ENCODE measurements around the gene EPS8L2. TPM values are rescaled to one million over a fixed set of nuclear protein-coding genes. Genes with fewer than 3 reads are reported as not detected.

The EPS8L2 gene
- total and polyA plus RNA-seq, 2 of the 13 experiments (the other 11 are each of a cell fraction or from before 2014, with no cell fraction given), result 89.3 to 416 TPM

DNA sequence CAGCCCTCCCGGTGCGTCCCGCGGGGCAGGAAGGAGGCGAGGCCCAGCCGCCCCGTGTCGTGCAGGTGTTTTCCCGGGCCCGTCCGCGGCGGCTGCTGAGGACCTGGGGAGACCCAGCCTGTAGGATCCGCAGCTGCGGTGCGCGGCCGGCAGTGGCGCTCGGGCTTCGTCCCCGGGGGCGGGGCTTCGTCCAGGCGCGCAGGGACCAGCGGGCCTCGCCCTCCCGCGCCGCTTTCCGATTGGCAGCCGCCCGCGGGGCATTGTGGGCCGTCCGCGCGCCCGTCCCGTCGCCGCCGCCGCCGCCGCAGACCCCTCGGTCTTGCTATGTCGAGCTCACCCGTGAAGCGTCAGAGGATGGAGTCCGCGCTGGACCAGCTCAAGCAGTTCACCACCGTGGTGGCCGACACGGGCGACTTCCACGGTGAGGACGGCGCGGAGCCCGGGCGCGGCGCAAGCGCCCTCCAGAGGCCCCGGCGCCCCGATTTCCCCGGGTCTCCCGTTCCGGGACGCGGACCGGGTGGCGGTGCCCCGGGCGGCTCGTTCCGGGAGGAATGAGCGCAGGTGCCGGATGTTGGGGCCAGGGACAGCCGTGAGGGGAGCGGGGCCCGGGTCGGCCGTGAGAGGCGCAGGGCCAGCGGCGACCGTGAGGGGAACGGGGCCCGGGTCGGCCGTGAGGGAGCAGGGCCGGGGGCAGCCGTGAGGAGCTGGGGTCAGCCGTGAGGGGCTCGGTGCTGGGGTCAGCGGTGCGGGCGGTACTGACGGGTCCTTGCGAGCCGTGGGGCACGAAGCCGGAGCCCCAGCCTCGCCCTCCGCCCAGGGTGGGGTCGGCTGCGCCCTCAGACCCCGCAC lies 41.4 kb downstream of the EPS8L2 start, which contains the start of gene TALDO1 (continued):
- TF ChIP-seq, protein P1, sequence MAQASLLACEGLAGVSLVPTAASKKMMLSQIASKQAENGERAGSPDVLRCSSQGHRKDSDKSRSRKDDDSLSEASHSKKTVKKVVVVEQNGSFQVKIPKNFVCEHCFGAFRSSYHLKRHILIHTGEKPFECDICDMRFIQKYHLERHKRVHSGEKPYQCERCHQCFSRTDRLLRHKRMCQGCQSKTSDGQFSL (CRISPR knock-in tag; IDR thresholded peaks at IDR 0.05), result no peak; the same call in 1 of the 2 replicates
- TF ChIP-seq, protein P2, sequence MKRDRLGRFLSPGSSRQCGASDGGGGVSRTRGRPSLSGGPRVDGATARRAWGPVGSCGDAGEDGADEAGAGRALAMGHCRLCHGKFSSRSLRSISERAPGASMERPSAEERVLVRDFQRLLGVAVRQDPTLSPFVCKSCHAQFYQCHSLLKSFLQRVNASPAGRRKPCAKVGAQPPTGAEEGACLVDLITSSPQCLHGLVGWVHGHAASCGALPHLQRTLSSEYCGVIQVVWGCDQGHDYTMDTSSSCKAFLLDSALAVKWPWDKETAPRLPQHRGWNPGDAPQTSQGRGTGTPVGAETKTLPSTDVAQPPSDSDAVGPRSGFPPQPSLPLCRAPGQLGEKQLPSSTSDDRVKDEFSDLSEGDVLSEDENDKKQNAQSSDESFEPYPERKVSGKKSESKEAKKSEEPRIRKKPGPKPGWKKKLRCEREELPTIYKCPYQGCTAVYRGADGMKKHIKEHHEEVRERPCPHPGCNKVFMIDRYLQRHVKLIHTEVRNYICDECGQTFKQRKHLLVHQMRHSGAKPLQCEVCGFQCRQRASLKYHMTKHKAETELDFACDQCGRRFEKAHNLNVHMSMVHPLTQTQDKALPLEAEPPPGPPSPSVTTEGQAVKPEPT (CRISPR knock-in tag; IDR thresholded peaks at IDR 0.05; ENCODE audit: low read depth), result no peak; the same call in none of the 2 replicates
- TF ChIP-seq KMT2B (CRISPR knock-in tag; IDR thresholded peaks at IDR 0.05) (peak; percentile 54), MBNL3 (CRISPR knock-in tag; conservative IDR thresholded peaks at IDR 0.05) (no peak), FOXA3 (CRISPR knock-in tag; IDR thresholded peaks at IDR 0.05) (0 out of 2 replicates have a peak, but pooled peaks have one; percentile 4), HDAC6 (IDR thresholded peaks at IDR 0.05; ENCODE audit: low read depth, low read length) (no peak), ZBTB20 (CRISPR knock-in tag; IDR thresholded peaks at IDR 0.05; ENCODE audit: borderline replicate concordance, low read depth) (0 out of 2 replicates have a peak, but pooled peaks have one; percentile 27), ZNF615 (CRISPR knock-in tag; IDR thresholded peaks at IDR 0.05; ENCODE audit: borderline replicate concordance) (no peak), ZNF354B (CRISPR knock-in tag; IDR thresholded peaks at IDR 0.05) (no peak), ZBTB38 (CRISPR knock-in tag; IDR thresholded peaks at IDR 0.05) (no peak), ZNF501 (CRISPR knock-in tag; IDR thresholded peaks at IDR 0.05) (no peak; the same call in 1 of the 2 replicates), ERF (CRISPR knock-in tag; IDR thresholded peaks at IDR 0.05) (peak; percentile 49; the same call in 1 of the 2 replicates), ELF3 (CRISPR knock-in tag; IDR thresholded peaks at IDR 0.05) (no peak; the same call in 1 of the 2 replicates), MYC (CRISPR knock-in tag; IDR thresholded peaks at IDR 0.05; ENCODE audit: borderline replicate concordance) (peak; percentile 42; the same call in 1 of the 2 replicates), NFATC3 (CRISPR knock-in tag; IDR thresholded peaks at IDR 0.05) (no peak), BCL6 (CRISPR knock-in tag; IDR thresholded peaks at IDR 0.05) (no peak), ZNF446 (CRISPR knock-in tag; IDR thresholded peaks at IDR 0.05) (no peak; the same call in none of the 2 replicates), ZNF260 (CRISPR knock-in tag; IDR thresholded peaks at IDR 0.05; ENCODE audit: borderline replicate concordance, low read depth) (no peak), ZNF207 (IDR thresholded peaks at IDR 0.05; ENCODE audit: borderline replicate concordance) (no peak), ZNF720 (CRISPR knock-in tag; IDR thresholded peaks at IDR 0.05) (no peak)
- TF ChIP-seq, protein P3, sequence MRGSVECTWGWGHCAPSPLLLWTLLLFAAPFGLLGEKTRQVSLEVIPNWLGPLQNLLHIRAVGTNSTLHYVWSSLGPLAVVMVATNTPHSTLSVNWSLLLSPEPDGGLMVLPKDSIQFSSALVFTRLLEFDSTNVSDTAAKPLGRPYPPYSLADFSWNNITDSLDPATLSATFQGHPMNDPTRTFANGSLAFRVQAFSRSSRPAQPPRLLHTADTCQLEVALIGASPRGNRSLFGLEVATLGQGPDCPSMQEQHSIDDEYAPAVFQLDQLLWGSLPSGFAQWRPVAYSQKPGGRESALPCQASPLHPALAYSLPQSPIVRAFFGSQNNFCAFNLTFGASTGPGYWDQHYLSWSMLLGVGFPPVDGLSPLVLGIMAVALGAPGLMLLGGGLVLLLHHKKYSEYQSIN (CRISPR knock-in tag; IDR thresholded peaks at IDR 0.05; ENCODE audit: borderline replicate concordance), result no peak
- TF ChIP-seq, protein P4, sequence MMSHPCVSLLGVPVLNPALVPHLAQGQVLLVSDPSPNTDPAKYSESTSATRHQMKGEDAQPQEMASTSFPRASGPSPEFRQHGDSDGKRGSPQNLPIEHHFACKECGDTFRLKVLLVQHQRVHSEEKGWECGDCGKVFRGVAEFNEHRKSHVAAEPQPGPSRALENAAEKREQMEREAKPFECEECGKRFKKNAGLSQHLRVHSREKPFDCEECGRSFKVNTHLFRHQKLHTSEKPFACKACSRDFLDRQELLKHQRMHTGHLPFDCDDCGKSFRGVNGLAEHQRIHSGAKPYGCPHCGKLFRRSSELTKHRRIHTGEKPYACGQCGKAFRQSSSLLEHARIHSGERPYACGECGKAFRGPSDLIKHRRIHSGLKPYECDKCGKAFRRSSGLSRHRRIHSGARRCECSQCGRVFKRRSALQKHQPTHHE (CRISPR knock-in tag; IDR thresholded peaks at IDR 0.05; ENCODE audit: borderline replicate concordance), result 0 out of 2 replicates have a peak, but pooled peaks have one; percentile 51
- TF ChIP-seq, protein P5, sequence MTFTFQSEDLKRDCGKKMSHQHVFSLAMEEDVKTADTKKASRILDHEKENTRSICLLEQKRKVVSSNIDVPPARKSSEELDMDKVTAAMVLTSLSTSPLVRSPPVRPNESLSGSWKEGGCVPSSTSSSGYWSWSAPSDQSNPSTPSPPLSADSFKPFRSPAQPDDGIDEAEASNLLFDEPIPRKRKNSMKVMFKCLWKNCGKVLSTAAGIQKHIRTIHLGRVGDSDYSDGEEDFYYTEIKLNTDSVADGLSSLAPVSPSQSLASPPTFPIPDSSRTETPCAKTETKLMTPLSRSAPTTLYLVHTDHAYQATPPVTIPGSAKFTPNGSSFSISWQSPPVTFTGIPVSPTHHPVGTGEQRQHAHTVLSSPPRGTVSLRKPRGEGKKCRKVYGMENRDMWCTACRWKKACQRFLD (CRISPR knock-in tag; IDR thresholded peaks at IDR 0.05; ENCODE audit: borderline replicate concordance), result no peak

Data from HepG2 (cell line).